GM18507 (cell line): Measurements from ENCODE around the gene OGDH.

ENCODE experiments used
- DNase-seq: peaks from one replicate; pipeline ENCODE4 v3.0.0; 2011; ENCODE audit warnings: low read depth; ENCODE audit not compliant: insufficient read length; ENCODE audit errors: extremely low spot score
- FAIRE-seq: peaks from 2 replicates; lab custom pipeline; 2011; peaks lifted over from hg19 to GRCh38; lab: Jason Lieb, UNC

OGDH gene

DNA sequence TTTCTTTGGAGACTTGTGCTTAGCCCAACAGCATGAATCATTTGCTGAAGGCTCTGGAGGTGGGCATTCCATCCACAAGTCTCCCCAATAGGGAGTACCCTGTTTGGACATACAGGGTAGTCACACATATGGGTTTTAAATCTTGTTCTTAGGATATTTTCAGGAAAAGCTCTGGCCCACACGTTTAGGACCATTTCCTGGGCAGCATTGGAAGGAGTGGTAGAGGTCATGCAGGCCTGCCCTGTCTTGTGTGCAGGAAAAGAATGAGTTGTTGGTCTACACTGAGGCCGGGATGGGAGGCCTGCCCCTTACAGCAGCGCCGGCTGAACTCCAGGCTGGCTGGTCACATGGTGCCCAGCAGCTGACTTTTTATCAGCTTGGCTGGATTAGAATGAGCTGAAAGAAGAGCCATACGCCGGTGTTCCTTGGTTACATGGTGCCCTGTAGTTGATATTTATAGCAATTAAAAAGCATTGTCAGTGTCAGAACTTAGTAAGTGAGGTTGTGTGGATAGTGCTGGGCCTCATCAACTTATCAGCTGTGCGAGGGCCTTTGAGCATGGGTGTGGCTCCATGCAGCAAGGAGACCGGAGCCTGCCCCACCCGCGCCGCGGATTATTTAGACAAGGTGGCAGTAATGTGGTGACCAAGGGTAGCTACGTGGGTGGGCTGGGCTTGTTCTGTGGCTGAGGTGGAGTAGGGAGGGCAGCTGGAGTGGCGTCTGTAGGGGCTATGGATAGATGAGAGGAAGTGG lies 28.6 kb downstream of the OGDH start:
- DNase-seq (no peak), FAIRE-seq (no peak)

DNA sequence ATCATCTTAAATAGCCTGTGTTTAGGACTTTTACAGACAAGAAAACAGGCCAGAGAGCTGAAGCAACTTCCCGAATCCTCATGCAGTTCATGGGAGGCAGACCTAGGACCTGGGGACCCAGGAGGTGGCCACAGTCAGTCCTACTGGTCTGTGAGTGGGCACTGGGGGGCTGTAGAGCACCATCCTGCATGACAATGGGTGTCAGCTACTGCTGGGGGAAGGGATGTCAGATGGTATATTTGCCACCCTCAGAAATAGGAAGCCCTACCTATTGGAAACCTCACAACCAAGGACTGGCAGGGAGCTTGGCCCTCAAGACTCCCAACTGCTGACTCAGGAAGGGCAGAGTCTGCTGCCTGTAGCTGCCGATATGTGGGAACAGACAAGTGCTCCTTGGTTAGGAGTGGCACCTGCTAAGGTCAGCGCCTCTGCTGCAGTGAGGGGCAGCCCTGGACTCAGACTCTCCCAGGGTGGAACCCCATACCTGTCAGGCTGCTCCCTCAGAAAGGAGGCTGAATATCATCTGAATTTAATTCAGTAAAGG lies 29.7 kb downstream of the OGDH start:
- FAIRE-seq (no peak), DNase-seq (no peak)

DNA sequence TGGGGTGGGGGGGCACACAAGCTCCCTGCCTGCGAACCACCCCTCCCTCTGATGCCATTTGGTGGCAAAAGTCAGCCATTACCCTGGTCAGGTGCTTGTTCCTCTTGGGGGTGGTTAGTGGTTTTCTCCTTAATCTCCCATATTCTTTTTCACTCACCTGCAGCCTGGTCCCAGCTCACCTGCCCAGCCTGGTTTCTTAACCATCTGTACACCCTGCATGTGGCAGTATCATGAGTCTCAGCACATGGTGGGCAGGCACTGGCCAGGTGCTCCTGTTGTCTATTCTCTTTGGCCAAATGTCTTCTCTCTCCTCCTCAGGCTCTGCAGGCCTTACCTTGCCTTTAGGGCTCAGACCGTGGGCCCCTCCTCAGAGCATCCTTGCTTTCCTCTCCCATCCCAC lies 30.5 kb downstream of the OGDH start:
- no peak for FAIRE-seq
- DNase-seq: no peak

DNA sequence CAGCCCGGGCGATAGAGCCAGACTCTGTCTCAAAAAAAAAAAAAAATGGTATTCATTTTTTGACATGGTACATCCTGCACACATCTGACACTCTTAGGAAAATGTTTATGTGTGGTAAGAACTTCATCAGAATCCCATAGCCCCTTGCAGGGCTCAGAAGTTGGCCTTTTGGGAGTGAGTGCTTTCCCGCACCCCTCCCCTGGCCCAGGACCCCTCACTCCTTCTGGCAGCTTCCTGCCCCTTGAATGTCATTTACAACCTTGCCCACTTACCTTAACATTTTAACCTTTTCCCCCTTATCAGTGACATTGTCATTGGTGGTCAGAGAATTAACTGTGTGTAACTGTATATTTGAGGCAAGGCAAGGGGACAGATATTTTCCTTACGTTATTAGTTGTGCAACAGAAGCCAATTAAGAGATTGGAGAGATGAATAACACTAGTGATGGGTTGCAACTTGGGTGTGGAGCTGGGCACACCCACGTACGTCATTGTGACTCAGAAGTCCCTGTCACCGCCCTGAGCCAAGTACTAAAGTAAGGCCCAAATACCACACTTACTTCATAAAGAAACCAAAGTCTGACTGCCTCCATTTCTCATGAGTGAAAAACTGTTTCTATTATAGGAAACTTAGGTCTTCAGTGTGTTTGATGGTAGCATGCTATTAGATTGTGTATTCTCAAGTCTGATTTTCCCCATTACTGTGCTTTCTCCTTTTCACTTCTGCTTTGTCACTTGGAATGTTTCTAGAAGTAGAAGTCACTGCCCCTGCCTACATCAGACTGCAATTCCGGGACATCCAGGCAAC lies 31.6 kb downstream of the OGDH start:
- DNase-seq (no peak), FAIRE-seq (peak; percentile 89)

GRCh38 chr7:44638611-44639557 lies 32.5 kb downstream of the OGDH start:
- peak; percentile 74 for DNase-seq

DNA sequence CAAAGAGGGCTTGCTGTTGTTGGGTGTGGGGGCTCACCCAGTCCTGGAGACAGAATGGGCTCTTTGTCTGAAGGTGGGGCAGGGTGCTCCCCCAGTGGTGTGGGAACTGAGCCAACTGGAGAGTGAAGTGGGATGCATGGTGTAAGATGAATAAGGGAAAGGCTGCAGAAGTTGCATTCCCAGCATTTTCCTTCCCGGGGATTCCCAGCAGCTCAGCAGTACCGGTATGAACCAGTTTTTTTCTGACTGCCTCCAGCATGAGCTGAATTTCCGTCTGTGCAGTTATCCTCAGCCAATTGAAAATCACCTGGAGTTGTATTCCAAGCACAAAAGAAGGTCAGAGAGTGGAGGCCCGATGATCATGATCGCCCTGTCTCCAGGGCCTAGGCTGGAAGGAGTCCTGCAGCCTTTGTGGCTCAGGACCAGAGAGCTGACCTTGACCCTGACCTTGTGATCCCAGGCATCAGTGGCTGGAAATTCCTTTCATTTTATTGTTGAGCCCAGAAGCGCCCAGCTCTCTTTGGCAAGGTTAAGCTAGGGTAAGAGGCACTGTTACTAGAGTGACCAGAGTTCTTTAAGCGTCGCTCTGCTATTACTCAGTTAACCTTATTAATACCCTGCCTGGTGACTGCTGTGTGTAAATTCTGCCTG lies 33.4 kb downstream of the OGDH start:
- DNase-seq (no peak), FAIRE-seq (peak; percentile 33)

More at GRCh38 chr7:44638611-44639557, 32.5 kb downstream of the OGDH start:
- FAIRE-seq: peak; percentile 93

DNA sequence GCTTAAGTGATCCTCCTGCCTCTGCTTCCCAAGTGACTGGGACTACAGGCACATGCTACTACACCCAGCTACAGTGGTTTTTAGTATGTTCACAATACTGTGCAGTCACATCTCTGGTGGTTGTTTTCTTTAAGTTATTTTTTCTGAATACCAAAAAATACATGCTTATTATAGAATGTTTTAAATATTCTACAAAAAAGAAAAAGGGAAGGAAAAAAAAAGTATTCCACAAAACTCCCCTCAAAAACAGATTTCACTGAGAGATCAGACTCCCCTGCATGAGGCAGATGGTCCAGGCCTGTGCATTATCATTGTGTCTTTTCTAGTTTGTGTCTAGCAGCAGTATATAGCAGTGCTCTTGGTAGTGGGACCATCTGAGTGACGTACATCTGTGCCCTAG lies 36.8 kb downstream of the OGDH start:
- FAIRE-seq: no peak
- DNase-seq: no peak

DNA sequence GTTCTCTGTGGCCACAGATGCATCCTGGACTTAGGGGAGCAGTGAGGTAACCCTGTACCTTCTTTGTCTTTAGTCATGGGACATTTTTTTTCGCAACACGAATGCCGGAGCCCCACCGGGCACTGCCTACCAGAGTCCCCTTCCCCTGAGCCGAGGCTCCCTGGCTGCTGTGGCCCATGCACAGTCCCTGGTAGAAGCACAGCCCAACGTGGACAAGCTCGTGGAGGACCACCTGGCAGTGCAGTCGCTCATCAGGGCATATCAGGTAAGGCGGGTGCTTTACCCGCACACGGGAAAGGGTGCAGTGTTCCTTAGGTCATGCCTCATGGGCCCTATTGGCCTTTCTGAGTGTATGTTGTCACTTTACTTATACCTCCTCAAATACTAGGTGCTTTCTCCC lies 38.8 kb downstream of the OGDH start:
- DNase-seq (no peak), FAIRE-seq (no peak)

DNA sequence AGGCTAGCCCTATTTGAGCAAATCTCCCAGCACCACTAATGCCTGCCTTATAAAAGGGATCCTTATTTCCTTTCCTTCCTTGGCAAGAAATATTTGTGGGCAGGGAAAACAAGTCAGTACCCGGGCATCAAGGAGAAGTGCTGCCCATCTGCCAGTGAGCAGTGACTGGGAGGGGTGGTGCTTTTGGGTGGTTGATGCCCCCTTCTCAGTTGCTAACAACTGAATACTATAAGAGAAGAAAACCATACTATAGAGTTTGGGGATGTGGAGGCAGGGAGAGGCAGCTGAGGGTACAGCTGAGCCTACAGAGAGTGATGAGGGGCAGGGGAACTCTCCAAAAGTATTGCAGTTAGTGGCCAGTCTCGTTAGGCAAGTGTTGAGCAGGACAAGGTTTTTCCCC lies 39.3 kb downstream of the OGDH start:
- no peak for DNase-seq
- no peak for FAIRE-seq

DNA sequence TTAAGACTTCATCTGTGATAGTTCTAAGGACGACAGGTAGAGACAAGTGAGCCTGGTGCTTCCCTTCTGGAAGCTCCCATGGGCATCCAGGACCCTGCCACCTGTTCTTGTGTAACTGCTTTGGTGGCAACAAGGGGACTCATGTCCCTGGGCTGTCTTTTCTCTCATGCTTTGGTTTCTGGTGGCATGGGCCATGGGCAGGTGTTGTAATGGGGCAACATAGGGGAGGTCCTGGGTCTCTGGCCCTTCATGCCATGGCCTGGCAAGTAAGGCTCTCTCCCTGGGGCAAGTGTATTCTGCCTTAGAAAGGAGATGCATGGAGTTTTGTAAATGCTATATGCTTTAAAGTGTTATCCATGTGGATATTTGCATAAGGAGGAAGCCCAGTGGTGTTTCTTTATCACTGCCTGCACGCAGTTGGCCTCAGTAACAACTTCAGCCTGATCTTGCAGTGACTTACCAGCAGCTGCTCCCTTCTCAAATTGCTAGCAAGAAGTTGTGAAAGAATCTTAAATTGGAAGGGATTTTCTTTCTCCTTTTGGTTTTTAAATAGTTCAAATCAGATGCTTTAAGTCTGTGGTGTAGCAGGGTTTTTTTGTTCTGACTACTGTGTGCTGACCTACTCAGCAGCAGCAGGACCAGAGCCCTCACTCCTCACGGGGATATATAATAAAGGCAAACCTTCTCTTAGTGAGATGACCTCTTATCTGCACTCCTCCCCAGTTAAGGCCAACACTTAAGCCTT lies 39.9 kb downstream of the OGDH start:
- FAIRE-seq (no peak), DNase-seq (no peak)

GRCh38 chr7:44646921-44647636 lies 40.7 kb downstream of the OGDH start:
- FAIRE-seq (no peak), DNase-seq (no peak)

DNA sequence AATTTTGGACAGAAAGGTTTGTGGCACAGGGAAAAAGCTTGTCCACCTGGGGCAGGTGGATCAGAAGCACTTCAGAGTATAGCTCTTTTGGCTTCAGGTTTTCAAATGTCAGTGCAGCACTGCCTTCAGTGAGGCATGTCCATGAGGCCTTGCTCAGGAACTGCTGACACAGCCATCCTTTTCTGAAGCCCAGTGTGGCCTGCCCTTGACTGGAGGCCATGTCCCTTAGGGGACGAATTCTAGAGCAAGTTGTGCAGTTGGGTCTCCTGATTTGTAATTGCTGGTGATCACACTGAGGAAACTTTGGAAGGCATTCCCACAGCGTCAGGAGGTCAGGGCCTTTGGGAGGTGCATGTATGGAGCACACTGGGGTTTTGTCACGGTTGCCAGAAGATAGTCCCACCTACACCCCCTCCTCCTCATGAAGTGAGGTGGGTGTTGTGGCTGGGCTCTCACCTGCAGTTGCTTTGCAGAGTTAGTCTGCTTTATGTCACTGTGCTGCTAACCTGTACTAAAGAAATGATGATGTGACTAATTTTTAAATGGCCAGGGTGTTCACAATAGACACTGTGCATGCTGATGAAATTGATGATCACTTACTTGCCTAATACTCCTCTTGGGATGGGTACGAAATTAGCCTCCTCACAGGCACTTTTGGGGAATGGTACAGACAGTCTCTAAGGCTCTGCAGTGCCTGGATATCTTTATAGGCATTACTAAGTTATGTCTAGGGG lies 41.7 kb downstream of the OGDH start:
- FAIRE-seq: no peak

GRCh38 chr7:44650242-44650641 lies 43.8 kb downstream of the OGDH start:
- DNase-seq: no peak
- FAIRE-seq: no peak

More for the DNA sequence above, 41.7 kb downstream of the OGDH start:
- no peak for DNase-seq

DNA sequence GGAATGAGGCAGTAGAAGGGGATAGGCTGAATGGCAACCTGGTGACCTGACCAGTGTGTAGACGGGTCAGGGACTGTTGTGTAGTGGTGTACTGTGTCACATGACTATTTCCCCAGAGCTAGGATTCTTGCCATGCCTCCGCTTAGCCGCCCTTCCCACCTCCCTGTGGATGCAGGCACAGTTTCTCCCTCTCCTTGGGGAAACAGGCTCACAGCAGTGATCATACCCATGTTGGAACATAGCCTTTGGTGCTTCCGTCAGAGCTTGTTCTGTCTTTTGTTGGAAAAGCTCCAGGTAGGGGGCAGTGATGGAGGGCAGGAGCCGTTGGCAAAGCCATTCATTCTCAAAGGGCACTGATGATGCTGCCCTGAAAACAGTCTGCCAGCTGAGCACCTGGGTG lies 44.3 kb downstream of the OGDH start:
- no peak for FAIRE-seq

GRCh38 chr7:44652535-44652934 lies 46.1 kb downstream of the OGDH start:
- no peak for DNase-seq
- no peak for FAIRE-seq

More for the DNA sequence above, 44.3 kb downstream of the OGDH start:
- no peak for DNase-seq

DNA sequence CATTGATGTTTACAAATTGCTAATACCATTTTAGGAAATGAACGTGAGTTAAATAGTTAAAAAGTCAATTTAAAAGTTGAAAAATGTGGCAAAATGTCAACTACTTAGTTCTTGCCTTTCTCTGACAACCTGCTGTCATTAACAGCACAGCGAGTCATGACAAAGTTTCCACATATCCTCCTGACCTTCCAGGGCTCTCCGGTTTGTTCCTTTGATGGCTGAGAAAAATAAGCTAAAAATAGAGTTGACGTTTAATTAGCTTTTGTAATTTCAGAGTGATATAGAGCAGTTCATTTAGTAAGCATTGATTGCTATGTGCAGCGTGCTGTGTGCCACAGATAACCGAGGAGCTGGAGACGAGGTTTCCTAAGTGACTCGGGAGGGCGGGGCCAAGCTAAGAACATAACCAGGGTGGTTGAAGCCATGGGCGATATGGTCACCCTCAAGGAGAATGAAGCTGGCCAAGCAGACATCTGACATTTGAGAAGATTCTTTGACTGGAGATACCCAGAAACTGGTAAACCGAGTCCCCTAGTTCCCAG lies 47.9 kb downstream of the OGDH start:
- FAIRE-seq: no peak
- DNase-seq: no peak

GRCh38 chr7:44655341-44655740 lies 48.9 kb downstream of the OGDH start:
- no peak for FAIRE-seq
- no peak for DNase-seq
